Gastroesophageal sphincter (tissue), 3 donors: ENCODE measurements around the gene MVB12B.

Experiments used
- CTCF ChIP-seq, 4 experiments: fragments of 200-600 bp in 2 of 4; fragments of 450-650 bp in 2 of 4; sonication (generic) in 1 of 4; IDR thresholded peaks; one replicate each; pipeline ENCODE4 v1.5.1; 2017 to 2019; ENCODE audit warnings: antibody characterized with exemption in 4 of 4, mild to moderate bottlenecking in 2 of 4, moderate library complexity in 2 of 4
- EP300 ChIP-seq: sonication (generic); formaldehyde crosslinking; IDR thresholded peaks from one replicate; pipeline ENCODE4 v1.6.1; 2017; ENCODE audit warnings: antibody characterized with exemption, mild to moderate bottlenecking

DNA sequence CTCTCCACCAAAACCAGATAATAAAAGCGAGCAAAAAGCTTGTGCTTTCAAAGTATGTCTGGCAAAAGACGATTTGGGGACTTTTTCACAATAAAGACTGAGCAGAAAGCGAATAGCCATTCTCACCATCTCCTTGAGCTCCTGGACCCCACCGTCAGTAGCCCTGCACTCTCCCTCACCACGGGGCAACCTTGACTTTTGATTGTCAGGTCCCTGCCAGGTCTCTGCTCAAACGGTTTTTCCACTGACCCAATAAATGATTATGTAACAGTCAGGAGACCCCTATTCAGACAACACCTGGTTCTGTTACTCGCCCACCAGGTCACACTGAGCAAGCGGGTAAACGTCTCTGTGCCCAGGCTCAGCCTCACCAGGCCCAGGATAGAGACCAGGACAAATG is 131.3 kb downstream of the MVB12B start:
- no peak for TF ChIP-seq CTCF (IDR thresholded peaks at IDR 0.05)
- no peak for TF ChIP-seq EP300
